ENCODE data around the gene ACAP2.

DNA sequence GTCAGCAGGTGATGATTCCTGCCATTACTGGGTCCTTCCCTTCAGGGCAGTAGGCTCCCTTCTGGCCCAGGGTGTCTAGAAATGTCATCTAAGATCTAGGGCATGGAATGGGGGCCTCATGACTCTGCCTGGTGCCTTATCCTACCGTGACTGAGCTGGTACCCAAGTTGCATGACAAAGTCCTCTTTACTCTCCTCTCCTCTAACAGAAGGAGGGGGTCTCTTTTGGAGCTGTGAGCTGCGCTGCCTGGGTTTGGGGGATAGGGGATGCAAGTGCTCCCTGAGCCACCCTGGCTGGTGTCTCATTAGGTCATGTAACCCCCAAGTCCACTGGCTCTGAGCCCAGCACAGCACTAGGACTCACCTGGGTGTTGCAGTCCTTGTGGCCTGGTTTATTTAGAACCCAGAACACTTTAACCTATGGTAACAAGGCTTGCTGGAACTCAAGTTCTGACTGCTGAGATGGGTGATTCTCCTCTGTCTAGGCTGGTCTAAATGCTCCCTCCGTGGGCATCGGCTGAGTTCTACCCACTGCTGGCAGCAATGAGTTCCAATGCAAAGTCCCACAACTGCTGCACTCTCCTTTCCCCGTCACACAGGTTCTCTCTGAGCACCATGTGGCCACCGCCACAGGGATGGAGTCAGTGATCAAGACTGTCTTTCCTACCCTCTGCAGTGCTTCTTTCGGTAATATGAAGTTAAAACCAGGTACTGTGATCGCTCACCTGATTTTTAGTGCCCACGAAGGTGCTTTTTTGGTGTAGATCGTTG, 205.8 kb downstream of the ACAP2 start:
- TF ChIP-seq, protein P1, sequence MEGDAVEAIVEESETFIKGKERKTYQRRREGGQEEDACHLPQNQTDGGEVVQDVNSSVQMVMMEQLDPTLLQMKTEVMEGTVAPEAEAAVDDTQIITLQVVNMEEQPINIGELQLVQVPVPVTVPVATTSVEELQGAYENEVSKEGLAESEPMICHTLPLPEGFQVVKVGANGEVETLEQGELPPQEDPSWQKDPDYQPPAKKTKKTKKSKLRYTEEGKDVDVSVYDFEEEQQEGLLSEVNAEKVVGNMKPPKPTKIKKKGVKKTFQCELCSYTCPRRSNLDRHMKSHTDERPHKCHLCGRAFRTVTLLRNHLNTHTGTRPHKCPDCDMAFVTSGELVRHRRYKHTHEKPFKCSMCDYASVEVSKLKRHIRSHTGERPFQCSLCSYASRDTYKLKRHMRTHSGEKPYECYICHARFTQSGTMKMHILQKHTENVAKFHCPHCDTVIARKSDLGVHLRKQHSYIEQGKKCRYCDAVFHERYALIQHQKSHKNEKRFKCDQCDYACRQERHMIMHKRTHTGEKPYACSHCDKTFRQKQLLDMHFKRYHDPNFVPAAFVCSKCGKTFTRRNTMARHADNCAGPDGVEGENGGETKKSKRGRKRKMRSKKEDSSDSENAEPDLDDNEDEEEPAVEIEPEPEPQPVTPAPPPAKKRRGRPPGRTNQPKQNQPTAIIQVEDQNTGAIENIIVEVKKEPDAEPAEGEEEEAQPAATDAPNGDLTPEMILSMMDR (IDR thresholded peaks at IDR 0.05; ENCODE audit: low read depth, low read length, poor library complexity, severe bottlenecking) = no peak
- TF ChIP-seq EZH2phosphoT487 (IDR thresholded peaks at IDR 0.05; ENCODE audit: borderline replicate concordance, low read length) = no peak
